Urinary bladder (tissue), 4 donors: ENCODE measurements around the gene ARHGAP6. TPM values are rescaled to one million over a fixed set of nuclear protein-coding genes. Genes with fewer than 3 reads are reported as not detected.
"Not testable (repeated sequence)": the region's sequence is repeated elsewhere in the genome, so short reads cannot be mapped to it uniquely, and the experiment has no call there.

Experiments used
- DNase-seq: peaks from one replicate; pipeline ENCODE4 v3.0.0-alpha.2; 2015; ENCODE audit errors: extremely low spot score
- H3K27ac ChIP-seq: one replicate; pipeline ENCODE4 v1.5.1; 2013; ENCODE audit warnings: low read depth, mild to moderate bottlenecking, moderate library complexity
- H3K36me3 ChIP-seq: one replicate; pipeline ENCODE4 v1.6.1; 2013; ENCODE audit warnings: mild to moderate bottlenecking, moderate library complexity; ENCODE audit not compliant: insufficient read depth
- H3K4me1 ChIP-seq: one replicate; pipeline ENCODE4 v1.6.1; 2013; ENCODE audit warnings: mild to moderate bottlenecking, moderate library complexity; ENCODE audit not compliant: insufficient read depth
- H3K4me3 ChIP-seq: one replicate; pipeline ENCODE4 v1.5.1; 2013; ENCODE audit warnings: low read depth, low read length
- WGBS: extraction: QIAGEN DNeasy Blood & Tissue Kit; methylation state at CpG from one replicate; pipeline ENCODE4 v1.1.7; 2013; 5-methylcytosine and 5-hydroxymethylcytosine counted together
- polyA plus RNA-seq: library from polyadenylated mRNA; stranded (reverse); fragments of 200-250 nt; gene quantifications from one replicate; pipeline ENCODE4 v1.2.3, GENCODE V29; 2013
- total RNA-seq: library from RNA; depleted of rRNA; stranded (reverse); fragments of >200 nt; gene quantifications from one replicate; pipeline ENCODE4 v1.2.3, GENCODE V29; 2014
- donor health status: healthy with polysubstance abuse.
- donor health status: healthy.

ARHGAP6 gene
- total and polyA plus RNA-seq, 2 donors: 19.6 to 20.7 TPM

DNA sequence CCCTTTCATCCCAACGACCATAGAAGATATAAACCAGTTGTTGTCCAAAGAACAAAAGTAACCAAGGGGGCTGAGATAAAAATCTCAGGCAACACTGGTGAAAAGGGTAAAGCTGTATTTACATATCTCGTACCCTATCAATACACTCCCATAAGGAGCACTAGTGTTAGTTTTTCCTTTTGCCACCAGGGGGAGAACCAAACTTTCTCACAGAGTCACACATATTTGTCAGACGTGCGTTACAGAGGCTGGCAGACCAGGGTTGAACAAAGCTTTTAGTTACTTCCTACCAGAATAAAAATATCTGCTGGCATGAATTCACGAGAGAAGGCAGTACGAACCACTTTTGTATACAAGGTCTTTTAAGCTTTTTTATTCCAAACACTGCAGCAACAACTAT is 284.3 kb downstream of the ARHGAP6 start:
- H3K4me3 ChIP-seq: no peak overlapping the region
- WGBS: 6% methylated on average over 6 of the region's 6 CpGs
- DNase-seq: no peak
- no peak overlapping the region for H3K27ac ChIP-seq
- H3K4me1 ChIP-seq: no peaks in the 10 kb centered on the region
- no peaks in the 10 kb centered on the region for H3K36me3 ChIP-seq

DNA sequence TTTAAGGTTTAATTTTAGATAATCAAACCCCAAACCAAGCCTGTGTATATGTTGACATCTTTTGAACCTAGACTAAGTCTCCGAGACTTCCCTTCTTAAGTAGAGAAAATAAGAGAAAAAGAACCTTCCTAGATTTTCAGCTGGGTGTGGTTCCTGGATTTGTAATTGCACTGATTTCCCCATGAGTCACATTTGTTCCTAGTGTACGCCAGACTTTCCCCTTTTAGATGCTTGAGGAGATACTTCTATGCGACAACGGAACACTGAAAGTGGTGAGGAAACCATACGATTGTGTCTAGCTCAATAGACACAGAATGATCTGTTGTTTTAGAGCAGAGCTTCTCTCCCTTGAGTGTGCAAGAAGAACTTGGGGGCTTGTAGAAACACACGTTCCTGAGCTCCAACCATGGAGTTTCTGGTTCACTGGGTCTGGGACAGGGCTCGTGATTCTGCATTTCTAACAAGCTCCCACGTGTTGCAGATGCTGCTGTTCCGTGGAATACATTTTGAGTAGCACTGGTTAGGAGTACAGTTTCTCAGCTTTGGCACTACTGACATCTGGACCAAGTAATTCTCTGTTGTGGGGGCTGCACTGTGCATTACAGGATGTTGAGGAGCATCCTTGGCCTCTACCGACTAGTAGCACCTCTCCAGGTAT is 285.4 kb downstream of the ARHGAP6 start:
- Histone ChIP-seq H3K27ac (no peak overlapping the region), H3K4me3 (no peak overlapping the region), H3K36me3 (no peaks in the 10 kb centered on the region), H3K4me1 (no peaks in the 10 kb centered on the region)
- DNase-seq: no peak
- 72% methylated on average over 10 of the region's 10 CpGs for WGBS

DNA sequence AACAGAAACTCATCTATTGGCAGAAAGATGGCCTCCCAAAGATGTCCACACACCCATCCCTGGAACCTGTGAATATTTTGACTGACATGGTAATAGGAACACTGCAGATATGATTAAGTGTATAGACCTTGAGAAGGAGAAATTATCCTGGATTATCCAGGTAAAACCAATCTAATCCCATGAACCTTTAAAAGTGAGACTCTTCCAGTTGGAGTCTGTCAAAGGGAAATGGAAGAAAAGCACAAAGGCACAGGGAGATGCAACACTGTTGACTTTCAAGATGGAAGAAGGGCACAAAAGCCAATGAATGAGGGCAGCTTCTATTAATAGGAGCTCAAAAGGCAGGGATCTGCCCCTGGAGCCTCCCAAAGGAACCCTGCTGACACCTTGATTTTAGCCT is 289.6 kb downstream of the ARHGAP6 start:
- DNase-seq: no peak
- no peaks in the 10 kb centered on the region for H3K4me1 ChIP-seq
- no peaks in the 10 kb centered on the region for H3K36me3 ChIP-seq
- no peak overlapping the region for H3K4me3 ChIP-seq
- no peak overlapping the region for H3K27ac ChIP-seq

DNA sequence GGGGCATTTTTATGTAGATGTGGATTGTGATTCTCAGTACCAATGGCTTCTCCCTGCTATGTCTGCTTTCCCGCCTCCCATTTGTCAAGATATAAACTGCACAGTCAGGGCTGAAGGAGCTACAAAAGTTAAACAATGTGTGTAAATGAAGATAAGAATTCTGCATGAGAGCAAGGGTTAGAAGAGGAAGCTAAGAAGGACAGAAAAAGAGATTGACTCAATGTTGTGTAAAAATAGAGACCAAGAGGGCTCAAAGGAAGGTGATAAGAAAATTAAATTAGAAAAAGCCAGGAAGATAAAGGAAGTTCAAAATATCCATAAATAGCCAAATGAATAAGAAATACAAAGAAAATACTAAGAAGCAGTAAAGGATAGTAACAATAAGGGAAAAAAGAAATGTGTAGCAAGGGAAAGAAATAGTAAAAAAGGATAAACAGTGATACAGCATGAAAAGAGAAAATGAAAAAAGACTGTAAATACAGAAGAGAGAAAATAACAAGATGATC is 290.1 kb downstream of the ARHGAP6 start:
- H3K4me1 ChIP-seq: no peaks in the 10 kb centered on the region
- no peak overlapping the region for H3K4me3 ChIP-seq
- no peak for DNase-seq
- H3K27ac ChIP-seq: no peak overlapping the region
- WGBS: 51% methylated on average over 1 of the region's 1 CpG
- H3K36me3 ChIP-seq: no peaks in the 10 kb centered on the region

DNA sequence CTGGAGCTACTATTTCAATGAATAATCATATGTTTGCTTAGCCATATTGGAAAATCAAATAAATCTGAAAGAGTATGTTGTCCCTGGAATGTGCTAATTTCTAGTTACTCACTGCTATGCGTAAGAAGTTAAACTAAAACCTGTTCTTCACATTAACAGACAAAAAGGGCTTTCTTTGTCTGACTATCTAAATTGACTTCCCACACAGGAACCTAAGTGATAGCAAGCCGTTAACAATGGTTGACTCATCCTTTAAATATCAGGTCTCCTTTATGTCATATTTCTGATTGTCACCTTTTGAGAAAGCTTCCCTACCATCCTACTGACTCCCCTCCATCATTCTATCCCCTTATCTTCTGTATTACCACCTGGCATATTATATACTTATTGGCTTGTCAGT is 291.1 kb downstream of the ARHGAP6 start:
- no peaks in the 10 kb centered on the region for H3K36me3 ChIP-seq
- no peak for DNase-seq
- 76% methylated on average over 2 of the region's 2 CpGs for WGBS
- no peaks in the 10 kb centered on the region for H3K4me1 ChIP-seq
- no peak overlapping the region for H3K4me3 ChIP-seq
- no peak overlapping the region for H3K27ac ChIP-seq

DNA sequence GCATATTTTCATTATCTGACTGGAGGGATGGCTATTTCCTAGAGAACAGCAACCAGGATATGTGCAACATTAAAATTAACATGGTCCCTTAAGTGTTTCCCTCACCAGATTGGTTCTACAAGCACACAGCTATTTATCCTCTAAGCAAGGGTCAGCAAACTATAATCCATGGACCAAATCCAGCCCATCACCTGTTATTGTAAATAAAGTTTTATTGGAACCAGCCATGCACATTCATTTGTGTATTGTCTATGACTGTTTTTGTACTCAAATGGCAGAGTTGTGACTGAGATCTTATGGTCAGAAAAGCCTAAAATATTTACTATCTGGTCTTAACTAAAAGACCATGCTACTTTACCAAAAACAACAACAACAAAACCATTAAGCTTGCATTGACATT is 294.6 kb downstream of the ARHGAP6 start:
- Histone ChIP-seq H3K27ac (no peak overlapping the region), H3K36me3 (no peaks in the 10 kb centered on the region), H3K4me3 (no peak overlapping the region), H3K4me1 (no peaks in the 10 kb centered on the region)
- no peak for DNase-seq

DNA sequence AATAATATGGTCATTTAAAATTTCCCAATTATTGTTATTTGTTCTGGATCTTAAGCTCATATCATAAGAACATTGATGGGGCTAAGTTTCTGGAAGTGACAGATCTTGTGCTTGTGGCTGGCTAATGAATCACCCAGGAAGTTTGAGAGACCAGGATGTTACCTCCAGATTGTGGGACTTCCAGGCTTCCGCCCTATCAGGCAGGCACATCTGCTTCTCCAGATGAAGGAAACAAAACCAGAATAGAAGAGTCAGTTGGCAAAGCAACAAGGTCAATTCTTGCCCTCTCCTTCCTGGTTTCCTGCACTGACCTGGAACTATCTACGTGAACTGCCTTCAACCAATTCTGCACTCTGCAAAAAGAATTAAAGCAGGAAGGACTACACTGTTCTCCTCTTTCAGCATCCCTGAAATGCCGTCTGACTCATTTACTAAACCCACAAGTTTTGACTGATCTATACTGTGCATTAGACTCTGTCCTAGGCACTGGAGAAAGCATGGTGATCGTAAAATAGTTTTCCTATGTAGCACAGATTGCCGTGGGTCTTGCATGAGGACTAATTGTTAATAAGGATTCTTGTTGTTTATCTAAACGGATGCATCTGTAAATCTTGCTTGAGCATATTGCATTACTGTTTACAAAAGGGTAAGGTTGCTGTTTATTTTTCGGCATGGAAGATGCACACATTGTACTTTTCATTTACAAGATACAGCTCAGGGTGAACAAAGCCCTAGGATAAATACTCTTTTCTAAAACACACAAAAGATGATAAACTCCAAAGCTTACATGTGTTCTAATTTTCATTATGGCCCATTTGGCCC is 297.9 kb downstream of the ARHGAP6 start:
- H3K4me1 ChIP-seq: no peaks in the 10 kb centered on the region
- H3K27ac ChIP-seq: no peak overlapping the region
- no peak overlapping the region for H3K4me3 ChIP-seq
- no peaks in the 10 kb centered on the region for H3K36me3 ChIP-seq
- DNase-seq: no peak
- WGBS: 52% methylated on average over 7 of the region's 7 CpGs

DNA sequence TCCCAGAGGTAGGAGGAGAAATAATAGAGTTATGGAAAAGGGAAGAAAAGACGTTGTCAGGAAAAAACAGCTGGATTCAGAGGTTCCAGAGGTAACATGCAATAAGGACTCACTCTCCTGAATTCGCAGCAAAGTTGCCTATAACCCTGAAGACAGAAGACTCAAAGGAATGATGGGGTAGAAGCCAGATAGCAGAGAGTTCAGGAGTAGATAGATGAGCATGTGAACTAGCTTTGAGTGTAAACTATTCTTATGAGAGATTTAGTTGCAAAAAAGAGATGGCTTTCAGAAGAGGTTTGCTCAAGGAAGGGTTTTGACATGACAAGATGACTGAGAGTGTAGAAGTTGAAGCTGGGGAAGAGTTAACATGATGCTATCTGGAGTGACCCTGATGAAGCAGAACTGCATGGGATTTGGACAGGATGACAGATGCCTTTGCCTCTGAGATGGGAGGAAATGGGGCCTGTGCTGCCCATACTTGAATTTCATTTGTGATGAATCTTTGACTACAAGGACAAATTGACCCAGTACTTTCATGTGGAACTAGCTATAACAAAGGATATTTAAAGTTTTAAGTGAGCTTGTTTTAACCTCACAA is 298.6 kb downstream of the ARHGAP6 start:
- no peaks in the 10 kb centered on the region for H3K36me3 ChIP-seq
- H3K4me1 ChIP-seq: no peaks in the 10 kb centered on the region
- 79% methylated on average over 2 of the region's 2 CpGs for WGBS
- H3K4me3 ChIP-seq: no peak overlapping the region
- H3K27ac ChIP-seq: peak overlapping the region; percentile 10
- DNase-seq: no peak

DNA sequence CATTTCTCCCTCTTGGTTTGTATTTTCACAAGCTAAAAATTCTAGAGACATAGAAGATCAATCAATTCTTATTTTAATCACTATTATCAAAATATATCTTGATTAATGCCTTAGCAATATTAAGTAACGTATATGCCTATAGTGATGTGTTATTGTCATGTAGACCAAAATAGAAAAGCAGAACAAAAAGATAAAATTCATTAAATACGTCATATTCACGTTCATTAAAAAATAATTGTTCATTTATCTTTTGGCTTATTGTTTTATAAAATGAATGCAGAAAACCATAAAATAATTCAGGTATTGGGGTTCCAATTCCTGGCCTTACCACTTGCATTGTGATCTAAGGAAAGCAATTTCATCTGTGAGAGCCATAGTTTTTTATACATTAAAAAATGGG is 300.3 kb downstream of the ARHGAP6 start:
- H3K36me3 ChIP-seq: no peaks in the 10 kb centered on the region
- no peak for DNase-seq
- H3K4me1 ChIP-seq: no peaks in the 10 kb centered on the region
- H3K27ac ChIP-seq: no peak overlapping the region
- 98% methylated on average over 3 of the region's 3 CpGs for WGBS
- H3K4me3 ChIP-seq: no peak overlapping the region

DNA sequence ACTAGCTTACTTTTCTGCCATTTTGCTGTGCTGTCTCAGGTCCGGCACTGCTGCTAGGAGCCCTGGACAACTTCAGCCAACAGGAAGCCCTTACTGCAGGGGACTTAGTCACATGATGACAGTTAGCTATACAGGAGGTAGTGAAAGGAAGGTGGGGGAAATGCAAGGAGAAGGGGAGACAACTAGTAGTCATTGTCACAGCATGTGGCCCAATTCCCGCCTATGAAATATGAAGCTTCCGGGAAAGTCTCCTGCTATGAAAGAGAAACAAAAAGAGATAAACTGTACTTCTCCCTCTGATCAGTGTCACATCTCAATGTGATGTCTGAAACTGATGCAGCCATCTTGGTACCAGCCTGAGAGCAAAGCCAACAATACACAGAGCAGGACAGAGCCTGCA is 300.9 kb downstream of the ARHGAP6 start:
- Histone ChIP-seq H3K27ac (no peak overlapping the region), H3K4me1 (no peaks in the 10 kb centered on the region), H3K36me3 (no peaks in the 10 kb centered on the region), H3K4me3 (no peak overlapping the region)
- DNase-seq: no peak
- WGBS: 95% methylated on average over 3 of the region's 3 CpGs

DNA sequence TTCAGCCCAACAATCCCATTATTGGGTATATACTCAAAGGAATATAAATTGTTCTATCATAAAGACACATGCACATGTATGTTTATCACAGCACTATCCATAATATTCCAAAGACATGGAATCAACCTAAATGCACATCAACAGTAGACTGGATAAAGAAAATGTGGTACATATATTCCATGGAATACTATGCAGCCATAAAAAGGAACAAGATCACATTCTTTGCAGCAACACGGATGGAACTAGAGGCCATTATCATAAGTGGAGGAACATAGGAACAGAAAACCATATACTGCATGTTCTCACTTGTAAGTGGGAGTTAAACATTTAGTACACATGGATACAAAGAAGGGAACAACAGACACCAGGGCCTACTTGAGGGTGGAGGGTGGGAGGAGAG is 301.9 kb downstream of the ARHGAP6 start:
- DNase-seq, H3K36me3 ChIP-seq, H3K27ac ChIP-seq, H3K4me1 ChIP-seq, H3K4me3 ChIP-seq: not testable (repeated sequence)
- WGBS: 100% methylated on average over 1 of the region's 1 CpG

DNA sequence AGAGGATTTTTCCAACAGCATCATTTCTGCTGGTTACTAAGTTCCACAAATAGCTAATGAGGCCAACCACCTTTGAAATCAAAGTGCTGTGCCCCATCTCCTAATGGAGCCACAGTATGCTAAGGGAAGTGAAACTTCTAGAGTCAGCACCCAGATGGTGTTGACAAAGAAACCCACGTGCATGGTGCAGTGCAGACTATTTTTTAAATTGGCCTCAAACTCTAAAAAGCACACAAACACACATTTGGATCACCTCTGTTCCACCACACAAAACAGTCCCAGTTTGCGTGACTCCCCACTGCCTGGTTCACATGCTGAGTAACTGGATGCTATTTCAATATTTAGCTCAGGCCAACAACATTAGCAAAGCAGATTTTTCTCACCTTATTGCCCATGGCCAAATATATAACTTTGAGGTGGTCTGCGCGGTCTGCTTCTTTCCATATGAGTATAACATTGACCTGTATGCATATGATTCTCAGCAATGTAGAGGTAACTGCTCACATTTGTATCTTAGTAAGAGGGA is 302.6 kb downstream of the ARHGAP6 start:
- DNase-seq: no peak
- Histone ChIP-seq H3K36me3 (no peaks in the 10 kb centered on the region), H3K27ac (no peak overlapping the region), H3K4me1 (no peaks in the 10 kb centered on the region), H3K4me3 (no peak overlapping the region)
- WGBS: 78% methylated on average over 4 of the region's 4 CpGs

DNA sequence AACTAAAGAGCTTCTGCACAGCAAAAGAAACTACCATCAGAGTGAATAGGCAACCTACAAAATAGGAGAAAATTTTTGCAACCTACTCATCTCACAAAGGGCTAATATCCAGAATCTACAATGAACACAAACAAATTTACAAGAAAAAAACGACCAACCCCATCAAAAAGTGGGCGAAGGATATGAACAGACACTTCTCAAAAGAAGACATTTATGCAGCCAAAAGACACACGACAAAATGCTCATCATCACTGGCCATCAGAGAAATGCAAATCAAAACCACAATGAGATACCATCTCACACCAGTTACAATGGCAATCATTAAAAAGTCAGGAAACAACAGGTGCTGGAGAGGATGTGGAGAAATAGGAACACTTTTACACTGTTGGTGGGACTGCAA is 304.1 kb downstream of the ARHGAP6 start:
- not testable (repeated sequence) for H3K27ac ChIP-seq, H3K4me1 ChIP-seq, DNase-seq, H3K4me3 ChIP-seq, H3K36me3 ChIP-seq
- WGBS: 89% methylated on average over 3 of the region's 3 CpGs

DNA sequence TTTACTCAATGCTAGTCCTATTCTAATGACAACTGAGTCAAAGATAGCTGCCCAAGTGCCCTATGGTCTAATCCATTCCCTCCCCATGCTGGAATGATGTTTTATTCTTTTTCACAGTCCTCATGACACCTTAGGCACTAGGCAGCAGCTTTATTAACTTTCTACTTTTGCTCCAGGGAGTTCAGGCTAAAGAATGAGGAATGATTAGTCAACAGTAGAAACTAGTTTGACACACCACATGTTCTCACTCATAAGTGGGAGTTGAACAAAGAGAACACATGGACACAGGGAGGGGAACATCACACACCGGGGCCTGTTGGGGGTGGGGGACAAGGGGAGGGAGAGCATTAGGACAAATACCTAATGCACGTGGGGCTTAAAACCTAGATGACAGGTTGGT is 309.8 kb downstream of the ARHGAP6 start:
- DNase-seq, H3K27ac ChIP-seq, H3K4me3 ChIP-seq, H3K4me1 ChIP-seq, H3K36me3 ChIP-seq: not testable (repeated sequence)
- WGBS: 64% methylated on average over 2 of the region's 2 CpGs
